Measurements from ENCODE around the gene RPS6KA5. TPM values are rescaled to one million over a fixed set of nuclear protein-coding genes. Genes with fewer than 3 reads are reported as not detected.
"Not testable (repeated sequence)": the region's sequence is repeated elsewhere in the genome, so short reads cannot be mapped to it uniquely, and the experiment has no call there.

The RPS6KA5 gene
- total RNA-seq, 2 donors from 2014 or later = 3.3 to 5.1 TPM

DNA sequence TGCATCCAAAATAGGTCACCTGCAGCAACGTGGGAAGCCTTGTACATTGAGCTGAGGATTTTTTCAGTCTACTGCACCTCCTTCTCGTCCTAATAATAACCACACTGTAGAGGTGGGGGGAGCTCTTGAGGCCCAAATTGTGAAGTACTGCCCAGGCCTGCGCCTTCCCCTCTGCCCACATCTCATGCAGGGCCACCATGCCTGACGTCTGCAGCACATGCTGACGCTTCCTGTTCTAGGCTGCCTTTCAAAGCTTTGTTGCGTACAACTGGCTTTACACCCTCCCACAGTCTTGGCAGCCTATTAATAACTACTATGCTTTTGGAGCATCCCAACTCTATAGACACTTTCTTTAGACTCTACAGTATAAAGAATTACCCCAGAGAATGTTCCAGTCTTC lies 217.7 kb downstream of the RPS6KA5 start:
- Histone ChIP-seq H3K36me3 (ENCODE audit: control insufficient read depth, insufficient read depth, low read length) (no peaks in the 10 kb centered on the region), H3K9me3 (ENCODE audit: control insufficient read depth, low read length) (no peaks in the 10 kb centered on the region), H3K4me3 (ENCODE audit: low read length) (no peak overlapping the region), H3K4me1 (ENCODE audit: control insufficient read depth, insufficient read depth, low read length) (no peaks in the 10 kb centered on the region), H3K27me3 (ENCODE audit: control insufficient read depth, insufficient read depth, low read length, poor library complexity, severe bottlenecking) (no peaks in the 10 kb centered on the region), H3K9ac (ENCODE audit: extremely low read depth, low read length, poor library complexity, severe bottlenecking) (no peak overlapping the region), H3K27ac (ENCODE audit: low read depth, low read length) (no peak overlapping the region)
- Mint-ChIP-seq H3K27me3 (ENCODE audit: insufficient read depth) (no peaks in the 10 kb centered on the region), H3K9me3 (no peaks in the 10 kb centered on the region), H3K27ac (no peak overlapping the region), H3K4me3 (no peak overlapping the region), H3K4me1 (no peaks in the 10 kb centered on the region), H3K36me3 (ENCODE audit: low read depth) (no peaks in the 10 kb centered on the region)
- no peak for DNase-seq
- WGBS, 2 experiments (ENCODE audit: insufficient coverage in 1 of 2, insufficient read length in 1 of 2) = 88 to 100% methylated on average over 2 to 6 of the region's 6 CpGs
- TF ChIP-seq, protein P1, sequence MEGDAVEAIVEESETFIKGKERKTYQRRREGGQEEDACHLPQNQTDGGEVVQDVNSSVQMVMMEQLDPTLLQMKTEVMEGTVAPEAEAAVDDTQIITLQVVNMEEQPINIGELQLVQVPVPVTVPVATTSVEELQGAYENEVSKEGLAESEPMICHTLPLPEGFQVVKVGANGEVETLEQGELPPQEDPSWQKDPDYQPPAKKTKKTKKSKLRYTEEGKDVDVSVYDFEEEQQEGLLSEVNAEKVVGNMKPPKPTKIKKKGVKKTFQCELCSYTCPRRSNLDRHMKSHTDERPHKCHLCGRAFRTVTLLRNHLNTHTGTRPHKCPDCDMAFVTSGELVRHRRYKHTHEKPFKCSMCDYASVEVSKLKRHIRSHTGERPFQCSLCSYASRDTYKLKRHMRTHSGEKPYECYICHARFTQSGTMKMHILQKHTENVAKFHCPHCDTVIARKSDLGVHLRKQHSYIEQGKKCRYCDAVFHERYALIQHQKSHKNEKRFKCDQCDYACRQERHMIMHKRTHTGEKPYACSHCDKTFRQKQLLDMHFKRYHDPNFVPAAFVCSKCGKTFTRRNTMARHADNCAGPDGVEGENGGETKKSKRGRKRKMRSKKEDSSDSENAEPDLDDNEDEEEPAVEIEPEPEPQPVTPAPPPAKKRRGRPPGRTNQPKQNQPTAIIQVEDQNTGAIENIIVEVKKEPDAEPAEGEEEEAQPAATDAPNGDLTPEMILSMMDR (conservative IDR thresholded peaks at IDR 0.05) = no peak

DNA sequence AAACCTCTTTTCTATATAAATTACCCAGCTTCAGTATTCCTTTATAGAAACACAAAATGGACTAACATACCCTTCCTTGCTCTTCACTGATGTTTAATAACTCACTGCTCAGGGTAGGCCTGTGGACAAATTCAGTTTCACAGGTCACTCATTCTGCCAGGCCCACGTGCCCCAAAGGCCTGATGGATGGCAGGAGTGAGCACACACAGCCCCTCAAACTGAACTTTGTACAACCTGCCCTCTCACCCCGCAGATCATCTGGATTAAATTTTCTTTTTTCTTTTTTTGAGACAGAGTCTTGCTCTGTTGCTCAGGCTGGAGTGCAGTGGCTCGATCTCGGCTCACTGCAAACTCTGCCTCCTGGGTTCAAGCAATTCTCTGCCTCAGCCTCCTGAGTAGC lies 219.8 kb downstream of the RPS6KA5 start:
- not testable (repeated sequence) for H3K4me3 ChIP-seq (ENCODE audit: low read length); DNase-seq

DNA sequence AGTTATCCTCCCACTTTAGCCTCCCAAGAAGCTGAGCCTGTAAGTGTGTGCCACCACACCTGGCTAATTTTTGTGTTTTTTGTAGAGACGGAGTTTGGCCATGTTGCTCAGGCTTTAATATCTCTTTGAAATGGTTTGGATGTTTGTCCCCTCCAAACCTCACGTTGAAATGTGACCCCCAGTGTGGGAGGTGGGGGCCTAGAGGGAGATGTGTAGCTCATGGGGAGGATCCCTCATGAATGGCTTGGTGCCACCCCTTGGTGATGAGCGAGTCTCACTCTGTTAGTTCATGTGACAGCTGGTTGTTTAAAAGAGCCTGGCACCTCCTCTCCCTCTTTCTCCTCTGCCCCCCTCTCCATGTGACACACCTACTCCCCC lies 220.6 kb downstream of the RPS6KA5 start:
- Histone ChIP-seq H3K9ac (ENCODE audit: extremely low read depth, low read length, poor library complexity, severe bottlenecking) (no peak overlapping the region), H3K9me3 (ENCODE audit: control insufficient read depth, low read length) (no peaks in the 10 kb centered on the region), H3K27me3 (ENCODE audit: control insufficient read depth, insufficient read depth, low read length, poor library complexity, severe bottlenecking) (no peaks in the 10 kb centered on the region), H3K4me3 (ENCODE audit: low read length) (no peak overlapping the region), H3K27ac (ENCODE audit: low read depth, low read length) (no peak overlapping the region), H3K36me3 (ENCODE audit: control insufficient read depth, insufficient read depth, low read length) (no peaks in the 10 kb centered on the region), H3K4me1 (ENCODE audit: control insufficient read depth, insufficient read depth, low read length) (no peaks in the 10 kb centered on the region)
- H3K4me3 Mint-ChIP-seq = no peak overlapping the region
- 91% methylated on average over 3 of the region's 3 CpGs; no CpG with 5 or more reads in 1 of the 2 experiments for WGBS, 2 experiments (ENCODE audit: insufficient coverage in 1 of 2, insufficient read length in 1 of 2)
- H3K27ac Mint-ChIP-seq = no peak overlapping the region
- H3K27me3 Mint-ChIP-seq (ENCODE audit: insufficient read depth) = peaks cover 4% of the 10 kb centered on the region
- no peak for DNase-seq
- H3K4me1 Mint-ChIP-seq = no peaks in the 10 kb centered on the region
- no peaks in the 10 kb centered on the region for H3K9me3 Mint-ChIP-seq
- H3K36me3 Mint-ChIP-seq (ENCODE audit: low read depth) = no peaks in the 10 kb centered on the region
- TF ChIP-seq, protein P1 (conservative IDR thresholded peaks at IDR 0.05) = no peak

More for the DNA sequence above, 219.8 kb downstream of the RPS6KA5 start:
- not testable (repeated sequence) for H3K9ac ChIP-seq (ENCODE audit: extremely low read depth, low read length, poor library complexity, severe bottlenecking); H3K27ac Mint-ChIP-seq; H3K4me3 Mint-ChIP-seq; H3K9me3 ChIP-seq (ENCODE audit: control insufficient read depth, low read length); H3K4me1 ChIP-seq (ENCODE audit: control insufficient read depth, insufficient read depth, low read length); H3K27me3 Mint-ChIP-seq (ENCODE audit: insufficient read depth); H3K9me3 Mint-ChIP-seq; H3K36me3 ChIP-seq (ENCODE audit: control insufficient read depth, insufficient read depth, low read length); H3K27ac ChIP-seq (ENCODE audit: low read depth, low read length); H3K27me3 ChIP-seq (ENCODE audit: control insufficient read depth, insufficient read depth, low read length, poor library complexity, severe bottlenecking); H3K36me3 Mint-ChIP-seq (ENCODE audit: low read depth); H3K4me1 Mint-ChIP-seq
- WGBS, 2 experiments (ENCODE audit: insufficient coverage in 1 of 2, insufficient read length in 1 of 2) = 90 to 94% methylated on average over 3 to 4 of the region's 4 CpGs

All from endodermal cell (in vitro differentiated cells).